Suprapubic skin (tissue), 4 donors: ENCODE measurements around the gene LSM14A.

Experiments used
- CTCF ChIP-seq, 2 donors: fragments of 200-600 bp in 1 of 2; fragments of 450-650 bp in 1 of 2; sonication (generic) in 1 of 2; IDR thresholded peaks; one replicate each; pipeline ENCODE4 v1.5.1; 2016 to 2019; ENCODE audit warnings: antibody characterized with exemption in 2 of 2, mild to moderate bottlenecking in 1 of 2, moderate library complexity in 1 of 2
- EP300 ChIP-seq: sonication (generic); formaldehyde crosslinking; IDR thresholded peaks from one replicate; pipeline ENCODE4 v1.6.1; 2017; ENCODE audit warnings: antibody characterized with exemption
- POLR2A ChIP-seq, 2 donors: fragments of 450-650 bp; IDR thresholded peaks; one replicate each; pipeline ENCODE4 v1.6.1; 2017; ENCODE audit warnings: antibody characterized with exemption in 2 of 2, mild to moderate bottlenecking in 2 of 2, moderate library complexity in 2 of 2
- POLR2AphosphoS5 ChIP-seq, 3 donors: sonication (generic); formaldehyde crosslinking; IDR thresholded peaks; one replicate each; pipeline ENCODE4 v1.6.1; 2017; ENCODE audit warnings: antibody characterized with exemption in 3 of 3

GRCh38 chr19:34222386-34222785 is 50.1 kb downstream of the LSM14A start:
- TF ChIP-seq POLR2A (IDR thresholded peaks at IDR 0.05) (no peak), CTCF (IDR thresholded peaks at IDR 0.05) (no peak), EP300 (no peak), POLR2AphosphoS5 (IDR thresholded peaks at IDR 0.05) (no peak)
